ENCODE measurements around the gene GIGYF2. TPM values are rescaled to one million over a fixed set of nuclear protein-coding genes. Genes with fewer than 3 reads are reported as not detected.
A peak's percentile ranks its signal among the peaks of the same experiment; 100 is the strongest.

Gene GIGYF2
- total RNA-seq, 1 donor, result 57.2 TPM

- Histone ChIP-seq H3K4me1 (ENCODE audit: insufficient read depth, low read length) (peaks cover 11% of the 10 kb centered on the region), H3K27me3 (ENCODE audit: insufficient read depth, low read length) (no peaks in the 10 kb centered on the region), H3K79me2 (ENCODE audit: insufficient read depth, low read length) (no peaks in the 10 kb centered on the region), H3K36me3 (ENCODE audit: insufficient read depth, low read length) (no peaks in the 10 kb centered on the region), H3K4me2 (ENCODE audit: insufficient read depth, low read length) (no peak overlapping the region), H3K4me3 (ENCODE audit: insufficient read depth, low read length) (no peak overlapping the region), H3K9me3 (ENCODE audit: low read depth, low read length) (no peaks in the 10 kb centered on the region), H3K27ac (ENCODE audit: low read depth, low read length) (no peak overlapping the region), H4K20me1 (ENCODE audit: insufficient read depth, low read length) (no peaks in the 10 kb centered on the region), H2AFZ (ENCODE audit: low read length) (no peak overlapping the region)
- no peak for TF ChIP-seq CTCF (IDR thresholded peaks at IDR 0.05; ENCODE audit: extremely low read depth, low read depth, low read length)
- DNase-seq (ENCODE audit: insufficient read length, low spot score, missing footprints), result peak; percentile 19
Measured at GRCh38 chr2:232886632-232887031, 189.5 kb downstream of the GIGYF2 start.

GRCh38 chr2:232887171-232887850, 190.2 kb downstream of the GIGYF2 start:
- TF ChIP-seq CTCF (IDR thresholded peaks at IDR 0.05; ENCODE audit: extremely low read depth, low read depth, low read length), result peak; percentile 29
- Histone ChIP-seq H3K4me3 (ENCODE audit: insufficient read depth, low read length) (no peak overlapping the region), H4K20me1 (ENCODE audit: insufficient read depth, low read length) (no peaks in the 10 kb centered on the region), H3K79me2 (ENCODE audit: insufficient read depth, low read length) (no peaks in the 10 kb centered on the region), H3K27ac (ENCODE audit: low read depth, low read length) (no peak overlapping the region), H3K36me3 (ENCODE audit: insufficient read depth, low read length) (no peaks in the 10 kb centered on the region), H3K4me1 (ENCODE audit: insufficient read depth, low read length) (peaks cover 15% of the 10 kb centered on the region), H2AFZ (ENCODE audit: low read length) (no peak overlapping the region), H3K9me3 (ENCODE audit: low read depth, low read length) (no peaks in the 10 kb centered on the region), H3K27me3 (ENCODE audit: insufficient read depth, low read length) (no peaks in the 10 kb centered on the region), H3K4me2 (ENCODE audit: insufficient read depth, low read length) (no peak overlapping the region)
- DNase-seq (ENCODE audit: insufficient read length, low spot score, missing footprints), result peak; percentile 72

- H3K27me3 ChIP-seq (ENCODE audit: insufficient read depth, low read length), result no peaks in the 10 kb centered on the region
- no peaks in the 10 kb centered on the region for H4K20me1 ChIP-seq (ENCODE audit: insufficient read depth, low read length)
- no peaks in the 10 kb centered on the region for H3K79me2 ChIP-seq (ENCODE audit: insufficient read depth, low read length)
- H3K27ac ChIP-seq (ENCODE audit: low read depth, low read length), result no peak overlapping the region
- H2AFZ ChIP-seq (ENCODE audit: low read length), result no peak overlapping the region
- TF ChIP-seq CTCF (IDR thresholded peaks at IDR 0.05; ENCODE audit: extremely low read depth, low read depth, low read length), result no peak
- H3K4me2 ChIP-seq (ENCODE audit: insufficient read depth, low read length), result no peak overlapping the region
- peaks cover 15% of the 10 kb centered on the region for H3K4me1 ChIP-seq (ENCODE audit: insufficient read depth, low read length)
- no peaks in the 10 kb centered on the region for H3K36me3 ChIP-seq (ENCODE audit: insufficient read depth, low read length)
- no peak overlapping the region for H3K4me3 ChIP-seq (ENCODE audit: insufficient read depth, low read length)
- DNase-seq (ENCODE audit: insufficient read length, low spot score, missing footprints), result peak; percentile 53
- no peaks in the 10 kb centered on the region for H3K9me3 ChIP-seq (ENCODE audit: low read depth, low read length)
Measured at GRCh38 chr2:232888099-232888836, 191.1 kb downstream of the GIGYF2 start.

GRCh38 chr2:232888839-232889529, 191.9 kb downstream of the GIGYF2 start:
- no peak overlapping the region for H3K4me3 ChIP-seq (ENCODE audit: insufficient read depth, low read length)
- H3K9me3 ChIP-seq (ENCODE audit: low read depth, low read length), result no peaks in the 10 kb centered on the region
- no peak overlapping the region for H3K4me2 ChIP-seq (ENCODE audit: insufficient read depth, low read length)
- TF ChIP-seq CTCF (IDR thresholded peaks at IDR 0.05; ENCODE audit: extremely low read depth, low read depth, low read length), result no peak
- DNase-seq (ENCODE audit: insufficient read length, low spot score, missing footprints), result peak; percentile 54
- H4K20me1 ChIP-seq (ENCODE audit: insufficient read depth, low read length), result no peaks in the 10 kb centered on the region
- H3K36me3 ChIP-seq (ENCODE audit: insufficient read depth, low read length), result no peaks in the 10 kb centered on the region
- H3K79me2 ChIP-seq (ENCODE audit: insufficient read depth, low read length), result no peaks in the 10 kb centered on the region
- no peak overlapping the region for H3K27ac ChIP-seq (ENCODE audit: low read depth, low read length)
- no peak overlapping the region for H2AFZ ChIP-seq (ENCODE audit: low read length)
- H3K4me1 ChIP-seq (ENCODE audit: insufficient read depth, low read length), result peaks cover 15% of the 10 kb centered on the region
- no peaks in the 10 kb centered on the region for H3K27me3 ChIP-seq (ENCODE audit: insufficient read depth, low read length)

Data from osteoblast (primary cell).